Measurements from ENCODE around the gene CDHR2.
A peak's percentile ranks its signal among the peaks of the same experiment; 100 is the strongest.

CDHR2 gene

GRCh38 chr5:176624142-176624541, 75.0 kb downstream of the CDHR2 start:
- H3K27ac ChIP-seq (ENCODE audit: low read depth, low read length) = no peak overlapping the region
- H3K4me1 ChIP-seq (ENCODE audit: control insufficient read depth in 5 of 5, insufficient read depth in 5 of 5, low read length in 5 of 5) = peaks cover 0 to 19% (median 14%) of the 10 kb centered on the region in 5 donors
- no peaks in the 10 kb centered on the region for H3K36me3 ChIP-seq (ENCODE audit: control insufficient read depth in 5 of 5, insufficient read depth in 5 of 5, low read length in 5 of 5)
- H3K4me3 ChIP-seq (ENCODE audit: low read depth in 1 of 5, low read length in 5 of 5) = no peak overlapping the region
- no peak overlapping the region for H3K9ac ChIP-seq (ENCODE audit: low read length in 5 of 5)
- H3K27me3 ChIP-seq (ENCODE audit: control insufficient read depth in 5 of 5, insufficient read depth in 4 of 5, low read length in 5 of 5) = peaks cover 59 to 80% (median 76%) of the 10 kb centered on the region in 5 donors
- H3K9me3 ChIP-seq (ENCODE audit: control insufficient read depth in 5 of 5, low read length in 5 of 5) = peaks cover 0 to 2% (median 0%) of the 10 kb centered on the region in 5 donors

GRCh38 chr5:176624938-176625337, 75.8 kb downstream of the CDHR2 start:
- H3K27ac ChIP-seq (ENCODE audit: low read depth, low read length) = no peak overlapping the region
- H3K4me3 ChIP-seq (ENCODE audit: low read depth in 1 of 5, low read length in 5 of 5) = no peak overlapping the region
- peaks cover 56 to 80% (median 77%) of the 10 kb centered on the region in 5 donors for H3K27me3 ChIP-seq (ENCODE audit: control insufficient read depth in 5 of 5, insufficient read depth in 4 of 5, low read length in 5 of 5)
- H3K4me1 ChIP-seq (ENCODE audit: control insufficient read depth in 5 of 5, insufficient read depth in 5 of 5, low read length in 5 of 5) = peaks cover 0 to 18% (median 10%) of the 10 kb centered on the region in 5 donors
- no peak overlapping the region for H3K9ac ChIP-seq (ENCODE audit: low read length in 5 of 5)
- no peaks in the 10 kb centered on the region for H3K36me3 ChIP-seq (ENCODE audit: control insufficient read depth in 5 of 5, insufficient read depth in 5 of 5, low read length in 5 of 5)
- H3K9me3 ChIP-seq (ENCODE audit: control insufficient read depth in 5 of 5, low read length in 5 of 5) = no peaks in the 10 kb centered on the region

- H3K27ac ChIP-seq (ENCODE audit: low read depth, low read length) = no peak overlapping the region
- no peaks in the 10 kb centered on the region for H3K9me3 ChIP-seq (ENCODE audit: control insufficient read depth in 5 of 5, low read length in 5 of 5)
- H3K36me3 ChIP-seq (ENCODE audit: control insufficient read depth in 5 of 5, insufficient read depth in 5 of 5, low read length in 5 of 5) = no peaks in the 10 kb centered on the region
- no peak overlapping the region for H3K4me3 ChIP-seq (ENCODE audit: low read depth in 1 of 5, low read length in 5 of 5)
- H3K4me1 ChIP-seq (ENCODE audit: control insufficient read depth in 5 of 5, insufficient read depth in 5 of 5, low read length in 5 of 5) = peaks cover 0 to 18% (median 9%) of the 10 kb centered on the region in 5 donors
- no peak overlapping the region for H3K9ac ChIP-seq (ENCODE audit: low read length in 5 of 5)
- H3K27me3 ChIP-seq (ENCODE audit: control insufficient read depth in 5 of 5, insufficient read depth in 4 of 5, low read length in 5 of 5) = peaks cover 52 to 80% (median 74%) of the 10 kb centered on the region in 5 donors
Observed at GRCh38 chr5:176625512-176625911, 76.4 kb downstream of the CDHR2 start.

- H3K27ac ChIP-seq (ENCODE audit: low read depth, low read length) = no peak overlapping the region
- no peaks in the 10 kb centered on the region for H3K9me3 ChIP-seq (ENCODE audit: control insufficient read depth in 5 of 5, low read length in 5 of 5)
- H3K4me1 ChIP-seq (ENCODE audit: control insufficient read depth in 5 of 5, insufficient read depth in 5 of 5, low read length in 5 of 5) = peaks cover 0 to 15% (median 10%) of the 10 kb centered on the region in 5 donors
- peaks cover 52 to 79% (median 73%) of the 10 kb centered on the region in 5 donors for H3K27me3 ChIP-seq (ENCODE audit: control insufficient read depth in 5 of 5, insufficient read depth in 4 of 5, low read length in 5 of 5)
- H3K36me3 ChIP-seq (ENCODE audit: control insufficient read depth in 5 of 5, insufficient read depth in 5 of 5, low read length in 5 of 5) = no peaks in the 10 kb centered on the region
- no peak overlapping the region for H3K4me3 ChIP-seq (ENCODE audit: low read depth in 1 of 5, low read length in 5 of 5)
- no peak overlapping the region for H3K9ac ChIP-seq (ENCODE audit: low read length in 5 of 5)
Observed at GRCh38 chr5:176625966-176626875, 77.1 kb downstream of the CDHR2 start.

GRCh38 chr5:176626876-176627236, 77.7 kb downstream of the CDHR2 start:
- Histone ChIP-seq H3K9me3 (ENCODE audit: control insufficient read depth in 5 of 5, low read length in 5 of 5) (no peaks in the 10 kb centered on the region), H3K4me1 (ENCODE audit: control insufficient read depth in 5 of 5, insufficient read depth in 5 of 5, low read length in 5 of 5) (peaks cover 0 to 15% (median 10%) of the 10 kb centered on the region in 5 donors), H3K27ac (ENCODE audit: low read depth, low read length) (no peak overlapping the region), H3K9ac (ENCODE audit: low read length in 5 of 5) (no peak overlapping the region), H3K36me3 (ENCODE audit: control insufficient read depth in 5 of 5, insufficient read depth in 5 of 5, low read length in 5 of 5) (no peaks in the 10 kb centered on the region), H3K27me3 (ENCODE audit: control insufficient read depth in 5 of 5, insufficient read depth in 4 of 5, low read length in 5 of 5) (peaks cover 52 to 79% (median 74%) of the 10 kb centered on the region in 5 donors), H3K4me3 (ENCODE audit: low read depth in 1 of 5, low read length in 5 of 5) (no peak overlapping the region)

GRCh38 chr5:176627582-176627981, 78.4 kb downstream of the CDHR2 start:
- H3K4me3 ChIP-seq (ENCODE audit: low read depth in 1 of 5, low read length in 5 of 5) = no peak overlapping the region
- no peaks in the 10 kb centered on the region for H3K9me3 ChIP-seq (ENCODE audit: control insufficient read depth in 5 of 5, low read length in 5 of 5)
- H3K27me3 ChIP-seq (ENCODE audit: control insufficient read depth in 5 of 5, insufficient read depth in 4 of 5, low read length in 5 of 5) = peaks cover 53 to 80% (median 73%) of the 10 kb centered on the region in 5 donors
- H3K9ac ChIP-seq (ENCODE audit: low read length in 5 of 5) = no peak overlapping the region
- H3K4me1 ChIP-seq (ENCODE audit: control insufficient read depth in 5 of 5, insufficient read depth in 5 of 5, low read length in 5 of 5) = peaks cover 0 to 15% (median 10%) of the 10 kb centered on the region in 5 donors
- no peak overlapping the region for H3K27ac ChIP-seq (ENCODE audit: low read depth, low read length)
- H3K36me3 ChIP-seq (ENCODE audit: control insufficient read depth in 5 of 5, insufficient read depth in 5 of 5, low read length in 5 of 5) = no peaks in the 10 kb centered on the region

- peaks cover 55 to 89% (median 79%) of the 10 kb centered on the region in 5 donors for H3K27me3 ChIP-seq (ENCODE audit: control insufficient read depth in 5 of 5, insufficient read depth in 4 of 5, low read length in 5 of 5)
- H3K9ac ChIP-seq (ENCODE audit: low read length in 5 of 5) = no peak overlapping the region
- H3K36me3 ChIP-seq (ENCODE audit: control insufficient read depth in 5 of 5, insufficient read depth in 5 of 5, low read length in 5 of 5) = no peaks in the 10 kb centered on the region
- no peak overlapping the region for H3K4me3 ChIP-seq (ENCODE audit: low read depth in 1 of 5, low read length in 5 of 5)
- H3K27ac ChIP-seq (ENCODE audit: low read depth, low read length) = no peak overlapping the region
- H3K9me3 ChIP-seq (ENCODE audit: control insufficient read depth in 5 of 5, low read length in 5 of 5) = no peaks in the 10 kb centered on the region
- peaks cover 0 to 15% (median 10%) of the 10 kb centered on the region in 5 donors for H3K4me1 ChIP-seq (ENCODE audit: control insufficient read depth in 5 of 5, insufficient read depth in 5 of 5, low read length in 5 of 5)
Observed at GRCh38 chr5:176628406-176629228, 79.5 kb downstream of the CDHR2 start.

GRCh38 chr5:176629317-176629852, 80.2 kb downstream of the CDHR2 start:
- Histone ChIP-seq H3K27ac (ENCODE audit: low read depth, low read length) (no peak overlapping the region), H3K36me3 (ENCODE audit: control insufficient read depth in 5 of 5, insufficient read depth in 5 of 5, low read length in 5 of 5) (no peaks in the 10 kb centered on the region), H3K9ac (ENCODE audit: low read length in 5 of 5) (no peak overlapping the region), H3K4me1 (ENCODE audit: control insufficient read depth in 5 of 5, insufficient read depth in 5 of 5, low read length in 5 of 5) (peaks cover 0 to 15% (median 10%) of the 10 kb centered on the region in 5 donors), H3K4me3 (ENCODE audit: low read depth in 1 of 5, low read length in 5 of 5) (peak overlapping the region in 1 of 5 donors; percentile 46), H3K27me3 (ENCODE audit: control insufficient read depth in 5 of 5, insufficient read depth in 4 of 5, low read length in 5 of 5) (peaks cover 57 to 90% (median 79%) of the 10 kb centered on the region in 5 donors), H3K9me3 (ENCODE audit: control insufficient read depth in 5 of 5, low read length in 5 of 5) (no peaks in the 10 kb centered on the region)

- no peaks in the 10 kb centered on the region for H3K36me3 ChIP-seq (ENCODE audit: control insufficient read depth in 5 of 5, insufficient read depth in 5 of 5, low read length in 5 of 5)
- no peak within 1 kb of the TSS for H3K27ac ChIP-seq (ENCODE audit: low read depth, low read length)
- H3K4me1 ChIP-seq (ENCODE audit: control insufficient read depth in 5 of 5, insufficient read depth in 5 of 5, low read length in 5 of 5) = peaks cover 0 to 15% (median 10%) of the 10 kb centered on the region in 5 donors
- peak within 1 kb of the TSS in 4 of 5 donors; percentile 19 to 46 (median 34) for H3K4me3 ChIP-seq (ENCODE audit: low read depth in 1 of 5, low read length in 5 of 5)
- peaks cover 0 to under 1% (median 0%) of the 10 kb centered on the region in 5 donors for H3K9me3 ChIP-seq (ENCODE audit: control insufficient read depth in 5 of 5, low read length in 5 of 5)
- peaks cover 60 to 91% (median 77%) of the 10 kb centered on the region in 5 donors for H3K27me3 ChIP-seq (ENCODE audit: control insufficient read depth in 5 of 5, insufficient read depth in 4 of 5, low read length in 5 of 5)
- no peak within 1 kb of the TSS for H3K9ac ChIP-seq (ENCODE audit: low read length in 5 of 5)
Observed at GRCh38 chr5:176629853-176630680, 80.9 kb downstream of the CDHR2 start, which contains the start of the genes EIF4E1B and SNCB. EIF4E1B (plus strand) TSS chr5:176630675; CDS start chr5:176642788, 12,113 bp downstream. SNCB (minus strand) TSS chr5:176630534; CDS start chr5:176629654, 880 bp downstream.
